HG03025 (cell line): ENCODE measurements around the gene ABCC9.
"Not testable (repeated sequence)": the region's sequence is repeated elsewhere in the genome, so short reads cannot be mapped to it uniquely, and the experiment has no call there.

Experiments
- ATAC-seq: cut with Tn5 transposase; IDR thresholded peaks from one replicate; pipeline ENCODE4 v1.9.1; 2021; ENCODE audit warnings: mild to moderate bottlenecking, moderate library complexity; ENCODE audit not compliant: unreplicated experiment, low FRiP score

Gene ABCC9

GRCh38 chr12:21819678-21820077, 121.5 kb downstream of the ABCC9 start:
- no peak for ATAC-seq

GRCh38 chr12:21819236-21819635, 122.0 kb downstream of the ABCC9 start:
- no peak for ATAC-seq

- no peak for ATAC-seq
Measured at GRCh38 chr12:21818627-21819026, 122.6 kb downstream of the ABCC9 start.

- no peak for ATAC-seq
Measured at GRCh38 chr12:21815306-21816062, 125.7 kb downstream of the ABCC9 start.

GRCh38 chr12:21814814-21815213, 126.4 kb downstream of the ABCC9 start:
- ATAC-seq, result no peak

GRCh38 chr12:21814327-21814726, 126.9 kb downstream of the ABCC9 start:
- no peak for ATAC-seq

GRCh38 chr12:21813751-21814150, 127.5 kb downstream of the ABCC9 start:
- no peak for ATAC-seq

- ATAC-seq, result no peak
Measured at GRCh38 chr12:21813125-21813524, 128.1 kb downstream of the ABCC9 start.

- ATAC-seq, result not testable (repeated sequence)
Measured at GRCh38 chr12:21812340-21812739, 128.9 kb downstream of the ABCC9 start.

- no peak for ATAC-seq
Measured at GRCh38 chr12:21809100-21809499, 132.1 kb downstream of the ABCC9 start.

- no peak for ATAC-seq
Measured at GRCh38 chr12:21806255-21806654, 135.0 kb downstream of the ABCC9 start.

GRCh38 chr12:21801522-21802288, 139.5 kb downstream of the ABCC9 start:
- ATAC-seq, result no peak

- ATAC-seq, result no peak
Measured at GRCh38 chr12:21800011-21800410, 141.2 kb downstream of the ABCC9 start.

- no peak for ATAC-seq
Measured at GRCh38 chr12:21797539-21797938, 143.7 kb downstream of the ABCC9 start.

GRCh38 chr12:21795648-21796328, 145.4 kb downstream of the ABCC9 start:
- no peak for ATAC-seq

GRCh38 chr12:21794807-21795595, 146.2 kb downstream of the ABCC9 start:
- not testable (repeated sequence) for ATAC-seq

- not testable (repeated sequence) for ATAC-seq
Measured at GRCh38 chr12:21789687-21790086, 151.5 kb downstream of the ABCC9 start.

GRCh38 chr12:21788089-21788983, 152.9 kb downstream of the ABCC9 start:
- no peak for ATAC-seq

- ATAC-seq, result no peak
Measured at GRCh38 chr12:21786041-21786531, 155.1 kb downstream of the ABCC9 start.
